GM12892 (cell line): ENCODE data around the gene PEAR1.

Experiments used
- POLR2A ChIP-seq: IDR thresholded peaks from 2 replicates; pipeline ENCODE4 v1.6.1; 2011; ENCODE audit warnings: low read depth, low read length, control low read depth
- POLR2AphosphoS5 ChIP-seq: IDR thresholded peaks from 2 replicates; pipeline ENCODE4 v1.6.1; 2011; ENCODE audit warnings: low read depth, low read length, control low read depth
- TAF1 ChIP-seq: IDR thresholded peaks from 2 replicates; pipeline ENCODE4 v1.6.1; 2011; ENCODE audit warnings: low read depth, mild to moderate bottlenecking, control low read depth, low read length, borderline replicate concordance

- TF ChIP-seq POLR2A = no peak
- TF ChIP-seq TAF1 = no peak
- TF ChIP-seq POLR2AphosphoS5 = no peak
Observed at GRCh38 chr1:156959925-156960324, 66.4 kb downstream of the PEAR1 start.
